Stimulated activated CD8-positive, alpha-beta memory T cell treated with anti-CD3 and anti-CD28 coated beads, Interleukin-4, amount 100 ng/mL, for 4 hours (primary cell): ENCODE data around the gene TMEM259.

Source experiments
- DNase-seq, 2 donors: peaks; one replicate each; pipeline ENCODE4 v3.0.0-alpha.2; 2020; ENCODE audit warnings: low read depth in 2 of 2, low spot score in 1 of 2

The TMEM259 gene

GRCh38 chr19:964116-964520 lies 56.8 kb downstream of the TMEM259 start:
- no peak for DNase-seq

GRCh38 chr19:963486-963951 lies 57.4 kb downstream of the TMEM259 start:
- no peak for DNase-seq

- no peak for DNase-seq
Measured at GRCh38 chr19:962683-963400, 58.1 kb downstream of the TMEM259 start.

- no peak for DNase-seq
Measured at GRCh38 chr19:961866-962620, 58.9 kb downstream of the TMEM259 start.

GRCh38 chr19:960601-960938 lies 60.4 kb downstream of the TMEM259 start:
- DNase-seq, result no peak

- no peak for DNase-seq
Measured at GRCh38 chr19:960020-960419, 60.9 kb downstream of the TMEM259 start.
